NT2/D1 (cell line): ENCODE measurements around the gene DOP1B.

Experiments
- DNase-seq: peaks from one replicate; pipeline ENCODE4 v3.0.0-alpha.2; 2011; ENCODE audit warnings: low read depth, low spot score
- H3K27me3 ChIP-seq: 2 replicates; pipeline ENCODE4 v1.6.0; 2011; ENCODE audit warnings: mild to moderate bottlenecking; ENCODE audit not compliant: insufficient read length, insufficient read depth
- H3K36me3 ChIP-seq: 2 replicates; pipeline ENCODE4 v1.6.1; 2011; ENCODE audit warnings: mild to moderate bottlenecking, low read length, mixed read lengths; ENCODE audit not compliant: insufficient read depth, insufficient read length
- H3K4me1 ChIP-seq: 2 replicates; pipeline ENCODE4 v1.5.1; 2011; ENCODE audit not compliant: insufficient read depth, insufficient read length
- H3K4me3 ChIP-seq: 2 replicates; pipeline ENCODE4 v1.5.1; 2011; ENCODE audit warnings: low read depth; ENCODE audit not compliant: insufficient read length
- H3K9ac ChIP-seq: 2 replicates; pipeline ENCODE4 v1.6.0; 2011; ENCODE audit warnings: low read depth; ENCODE audit not compliant: insufficient read length
- H3K9me3 ChIP-seq: 2 replicates; pipeline ENCODE4 v1.5.1; 2011; ENCODE audit warnings: mild to moderate bottlenecking, low read length; ENCODE audit not compliant: insufficient read depth
- SUZ12 ChIP-seq: IDR thresholded peaks from 2 replicates; pipeline ENCODE4 v1.6.1; 2011; ENCODE audit not compliant: insufficient read length, insufficient read depth; ENCODE audit errors: extremely low read depth
- YY1 ChIP-seq: IDR thresholded peaks from 2 replicates; pipeline ENCODE4 v1.6.1; 2011; ENCODE audit not compliant: insufficient read length, insufficient read depth
- ZNF274 ChIP-seq: IDR thresholded peaks from 2 replicates; pipeline ENCODE4 v1.6.1; 2011; ENCODE audit warnings: mild to moderate bottlenecking, low read depth, low read length

Gene DOP1B

GRCh38 chr21:36149788-36150711, 6.6 kb upstream of the DOP1B start:
- no peaks in the 10 kb centered on the region for H3K9me3 ChIP-seq
- no peak for DNase-seq
- H3K4me1 ChIP-seq, result peaks cover 3% of the 10 kb centered on the region
- no peak overlapping the region for H3K9ac ChIP-seq
- no peak for TF ChIP-seq YY1
- TF ChIP-seq SUZ12, result no peak
- TF ChIP-seq ZNF274, result no peak
- H3K27me3 ChIP-seq, result peaks cover 6% of the 10 kb centered on the region
- no peak overlapping the region for H3K4me3 ChIP-seq
- H3K36me3 ChIP-seq, result no peaks in the 10 kb centered on the region

- no peak for DNase-seq
- no peak for TF ChIP-seq ZNF274
- no peak for TF ChIP-seq YY1
- TF ChIP-seq SUZ12, result peak; percentile 46
- peaks cover 5% of the 10 kb centered on the region for H3K4me1 ChIP-seq
- no peaks in the 10 kb centered on the region for H3K9me3 ChIP-seq
- H3K27me3 ChIP-seq, result peaks cover 35% of the 10 kb centered on the region
- H3K4me3 ChIP-seq, result peak overlapping the region; percentile 62
- H3K36me3 ChIP-seq, result peaks cover 4% of the 10 kb centered on the region
- peak overlapping the region; percentile 79 for H3K9ac ChIP-seq
Measured at GRCh38 chr21:36155603-36156338, 853 bp upstream of the DOP1B start.

- Histone ChIP-seq H3K4me3 (peak overlapping the region; percentile 69), H3K9me3 (no peaks in the 10 kb centered on the region), H3K4me1 (peaks cover 5% of the 10 kb centered on the region), H3K27me3 (peaks cover 35% of the 10 kb centered on the region), H3K9ac (no peak overlapping the region), H3K36me3 (peaks cover 4% of the 10 kb centered on the region)
- no peak for TF ChIP-seq SUZ12
- TF ChIP-seq YY1, result no peak
- no peak for TF ChIP-seq ZNF274
- peak; percentile 99 for DNase-seq
Measured at GRCh38 chr21:36156339-36156814, 247 bp upstream of the DOP1B start.

GRCh38 chr21:36159356-36159921, 2.8 kb downstream of the DOP1B start:
- no peak for TF ChIP-seq YY1
- no peak for TF ChIP-seq SUZ12
- TF ChIP-seq ZNF274, result no peak

GRCh38 chr21:36160850-36161178, 4.2 kb downstream of the DOP1B start:
- H3K9ac ChIP-seq, result no peak overlapping the region
- no peaks in the 10 kb centered on the region for H3K9me3 ChIP-seq
- TF ChIP-seq ZNF274 (no peak), YY1 (no peak), SUZ12 (no peak)
- H3K36me3 ChIP-seq, result peaks cover 4% of the 10 kb centered on the region
- peaks cover 21% of the 10 kb centered on the region for H3K27me3 ChIP-seq
- no peak overlapping the region for H3K4me3 ChIP-seq
- H3K4me1 ChIP-seq, result peaks cover 2% of the 10 kb centered on the region
- DNase-seq, result no peak

More at GRCh38 chr21:36159356-36159921, 2.8 kb downstream of the DOP1B start:
- Histone ChIP-seq H3K4me3 (no peak overlapping the region), H3K36me3 (peaks cover 4% of the 10 kb centered on the region), H3K27me3 (peaks cover 34% of the 10 kb centered on the region), H3K4me1 (peaks cover 5% of the 10 kb centered on the region), H3K9ac (no peak overlapping the region), H3K9me3 (no peaks in the 10 kb centered on the region)
- DNase-seq, result no peak

GRCh38 chr21:36162631-36163030, 6.0 kb downstream of the DOP1B start:
- TF ChIP-seq ZNF274 (no peak), SUZ12 (no peak), YY1 (no peak)
- Histone ChIP-seq H3K9me3 (no peaks in the 10 kb centered on the region), H3K36me3 (peaks cover 4% of the 10 kb centered on the region), H3K4me3 (no peak overlapping the region), H3K9ac (no peak overlapping the region), H3K27me3 (peaks cover 8% of the 10 kb centered on the region), H3K4me1 (peaks cover 3% of the 10 kb centered on the region)
- DNase-seq, result no peak
